Suppressor macrophage (primary cell): ENCODE measurements around the gene CLEC14A.

Experiments used
- DNase-seq, 4 experiments: peaks; one replicate each; pipeline ENCODE4 v3.0.0-alpha.2; 2020 to 2022
- total RNA-seq, 17 experiments: gene quantifications; one replicate each; lab custom pipeline; 2026; ENCODE audit warnings: mixed read lengths in 6 of 17, inconsistent platforms in 3 of 17; lab: John Stamatoyannopoulos, UW

Gene CLEC14A, protein sequence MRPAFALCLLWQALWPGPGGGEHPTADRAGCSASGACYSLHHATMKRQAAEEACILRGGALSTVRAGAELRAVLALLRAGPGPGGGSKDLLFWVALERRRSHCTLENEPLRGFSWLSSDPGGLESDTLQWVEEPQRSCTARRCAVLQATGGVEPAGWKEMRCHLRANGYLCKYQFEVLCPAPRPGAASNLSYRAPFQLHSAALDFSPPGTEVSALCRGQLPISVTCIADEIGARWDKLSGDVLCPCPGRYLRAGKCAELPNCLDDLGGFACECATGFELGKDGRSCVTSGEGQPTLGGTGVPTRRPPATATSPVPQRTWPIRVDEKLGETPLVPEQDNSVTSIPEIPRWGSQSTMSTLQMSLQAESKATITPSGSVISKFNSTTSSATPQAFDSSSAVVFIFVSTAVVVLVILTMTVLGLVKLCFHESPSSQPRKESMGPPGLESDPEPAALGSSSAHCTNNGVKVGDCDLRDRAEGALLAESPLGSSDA
- total RNA-seq: 0 to 0.44 (median 0) reads per million in 17 experiments

GRCh38 chr14:38255673-38256532 is at the start of gene CLEC14A:
Gene CLEC14A, minus strand, starts transcription at chr14:38256093. Its CDS starts 71 bp downstream, at chr14:38256022.
- DNase-seq: no peak

- DNase-seq: no peak
Observed at GRCh38 chr14:38302966-38303365, 47.1 kb upstream of the CLEC14A start.

DNA sequence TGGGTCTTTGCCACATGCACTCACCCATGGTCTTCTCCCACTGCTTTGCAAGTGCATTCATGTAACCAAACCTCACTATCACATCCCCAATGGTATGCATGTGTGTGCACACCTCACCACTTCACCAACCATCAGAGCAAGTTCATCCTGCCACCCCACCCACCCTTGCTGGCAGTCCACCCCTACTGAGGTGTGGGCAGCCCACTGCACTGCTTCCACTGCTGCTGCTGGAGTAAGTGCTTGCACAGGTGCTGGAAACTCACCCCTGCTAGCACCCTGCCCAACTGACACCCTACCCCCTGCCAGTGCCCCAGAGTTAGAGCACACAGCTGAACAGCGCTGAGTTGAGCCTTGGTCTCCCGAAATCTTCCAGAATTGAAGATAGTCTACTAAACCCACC is 46.1 kb upstream of the CLEC14A start:
- no peak for DNase-seq

DNA sequence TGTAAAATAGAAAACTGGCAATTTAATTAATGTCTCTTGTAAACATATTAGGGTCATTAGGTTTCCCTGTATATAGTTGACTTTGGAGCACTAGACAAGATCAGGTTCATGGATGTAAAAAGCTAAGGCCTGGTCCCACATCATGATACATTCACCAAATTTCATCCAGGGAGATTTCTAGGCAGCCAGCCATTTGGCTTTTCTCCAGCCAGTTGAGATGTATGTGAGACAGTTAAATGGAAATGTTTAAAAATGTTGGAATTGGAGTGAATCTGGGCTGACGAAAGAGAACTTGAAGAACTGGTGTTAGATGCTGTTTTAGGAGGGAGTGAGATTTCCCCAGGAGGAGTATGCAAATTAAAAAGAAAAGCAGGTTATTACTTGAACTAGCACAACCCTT is 41.8 kb upstream of the CLEC14A start:
- no peak for DNase-seq

- DNase-seq: no peak
Observed at GRCh38 chr14:38291681-38292467, 36.0 kb upstream of the CLEC14A start.

GRCh38 chr14:38290601-38291188 is 34.8 kb upstream of the CLEC14A start:
- no peak for DNase-seq

GRCh38 chr14:38286452-38286851 is 30.6 kb upstream of the CLEC14A start:
- DNase-seq: no peak

- no peak for DNase-seq
Observed at GRCh38 chr14:38285962-38286361, 30.1 kb upstream of the CLEC14A start.

DNA sequence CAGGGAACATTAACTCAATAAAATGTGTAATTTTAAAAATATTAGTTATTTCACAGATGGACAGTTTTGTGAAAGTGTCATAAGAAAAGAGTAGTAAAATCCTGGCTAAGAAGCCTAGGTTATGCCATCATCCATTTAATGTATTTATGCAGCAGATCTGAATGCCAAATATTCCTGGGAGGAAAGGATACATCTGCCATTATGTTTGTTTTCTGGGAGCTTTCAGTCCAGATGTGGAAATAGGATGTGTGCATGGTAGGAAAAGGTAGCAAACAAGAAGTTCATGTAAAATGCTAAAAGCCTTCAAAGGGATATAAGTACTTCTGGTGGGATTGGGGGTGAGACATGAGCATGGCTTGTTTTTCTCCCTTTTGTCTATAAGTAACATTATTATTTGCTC is 27.0 kb upstream of the CLEC14A start:
- DNase-seq: no peak

- DNase-seq: no peak
Observed at GRCh38 chr14:38280081-38280480, 24.2 kb upstream of the CLEC14A start.

DNA sequence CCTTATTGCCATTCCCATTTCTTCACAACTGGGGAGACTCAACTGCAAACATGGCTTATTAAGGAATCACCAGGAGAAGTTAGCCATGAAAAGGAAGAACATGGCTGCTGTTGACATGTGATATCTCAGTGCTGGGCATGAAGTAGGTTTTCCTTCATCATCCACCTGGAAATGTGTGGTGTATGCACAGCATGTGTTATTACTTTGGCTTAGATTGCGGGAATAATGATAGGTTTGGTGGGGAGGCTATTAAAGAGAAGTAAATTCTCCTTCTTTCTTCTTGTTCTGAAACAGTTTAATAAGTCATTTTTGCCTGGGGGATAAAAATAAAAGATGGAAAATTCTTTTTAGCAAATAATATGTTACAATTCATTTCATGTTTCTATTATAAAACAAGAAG is 23.7 kb upstream of the CLEC14A start:
- no peak for DNase-seq

DNA sequence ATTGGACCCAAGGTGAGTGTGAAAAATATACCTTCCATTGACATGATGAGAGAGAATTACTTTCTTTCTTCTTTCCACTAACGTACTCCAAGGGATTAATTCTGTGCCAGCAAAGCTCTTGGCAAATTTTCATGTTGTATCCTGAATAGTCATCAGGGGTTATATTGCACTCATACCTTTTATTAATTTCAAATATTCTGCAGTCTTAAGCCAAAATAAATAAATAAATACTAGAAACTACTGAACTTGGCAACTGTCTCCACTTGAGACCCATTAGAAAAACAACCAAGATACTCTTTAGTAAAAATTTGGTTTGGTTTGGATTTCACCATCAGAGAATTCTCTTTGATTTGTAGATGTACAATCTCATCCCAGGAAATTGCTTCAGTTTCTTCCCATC is 22.1 kb upstream of the CLEC14A start:
- DNase-seq: no peak

DNA sequence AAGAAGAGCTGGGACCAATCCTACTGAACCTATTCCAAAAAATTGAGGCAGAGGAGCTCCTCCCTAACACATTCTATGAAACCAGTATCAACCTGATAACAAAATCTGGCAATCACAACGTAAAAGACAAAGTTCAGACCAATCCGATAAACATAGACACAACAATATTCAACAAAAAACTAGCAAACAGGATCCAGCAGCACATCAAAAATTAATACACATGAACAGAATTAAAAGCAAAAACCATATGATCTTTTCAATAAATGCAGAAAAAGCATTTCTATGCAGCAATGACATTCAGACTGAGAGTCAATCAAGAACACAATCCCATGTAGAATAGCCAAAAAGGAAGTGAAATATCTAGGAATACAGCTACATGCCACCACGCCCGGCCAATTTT is 7.0 kb upstream of the CLEC14A start:
- DNase-seq: no peak

GRCh38 chr14:38261620-38262019 is 5.7 kb upstream of the CLEC14A start:
- DNase-seq: peak in 3 of 4 experiments; percentile 4 to 44 (median 38)

DNA sequence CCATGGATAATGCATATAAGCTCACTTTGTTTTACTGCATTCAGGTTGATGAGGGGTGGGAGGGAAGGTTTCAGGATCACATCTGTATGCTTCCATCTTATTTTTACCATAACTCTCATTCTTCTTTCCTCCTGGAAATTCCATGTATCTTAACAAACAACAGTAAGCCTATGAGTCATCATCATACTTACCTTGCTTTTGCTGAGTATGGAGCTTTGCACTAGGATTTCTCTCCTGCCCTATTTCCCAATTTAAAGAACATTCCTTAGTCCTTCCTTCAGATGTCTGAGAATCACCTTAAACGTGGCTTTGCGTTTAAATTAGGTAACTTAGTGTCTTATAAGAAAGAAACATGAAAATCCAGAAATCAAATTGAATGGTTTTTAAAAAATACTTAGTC is 1.6 kb upstream of the CLEC14A start:
- no peak for DNase-seq

- no peak for DNase-seq
Observed at GRCh38 chr14:38256533-38256840, 594 bp upstream of the CLEC14A start.

DNA sequence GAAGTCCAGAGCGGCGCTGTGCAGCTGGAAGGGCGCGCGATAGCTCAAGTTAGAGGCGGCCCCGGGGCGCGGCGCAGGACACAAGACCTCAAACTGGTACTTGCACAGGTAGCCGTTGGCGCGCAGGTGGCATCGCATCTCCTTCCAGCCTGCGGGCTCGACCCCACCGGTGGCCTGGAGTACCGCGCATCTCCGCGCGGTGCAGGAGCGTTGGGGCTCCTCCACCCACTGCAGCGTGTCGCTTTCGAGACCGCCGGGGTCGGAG is 553 bp downstream of the CLEC14A start:
- DNase-seq: no peak

DNA sequence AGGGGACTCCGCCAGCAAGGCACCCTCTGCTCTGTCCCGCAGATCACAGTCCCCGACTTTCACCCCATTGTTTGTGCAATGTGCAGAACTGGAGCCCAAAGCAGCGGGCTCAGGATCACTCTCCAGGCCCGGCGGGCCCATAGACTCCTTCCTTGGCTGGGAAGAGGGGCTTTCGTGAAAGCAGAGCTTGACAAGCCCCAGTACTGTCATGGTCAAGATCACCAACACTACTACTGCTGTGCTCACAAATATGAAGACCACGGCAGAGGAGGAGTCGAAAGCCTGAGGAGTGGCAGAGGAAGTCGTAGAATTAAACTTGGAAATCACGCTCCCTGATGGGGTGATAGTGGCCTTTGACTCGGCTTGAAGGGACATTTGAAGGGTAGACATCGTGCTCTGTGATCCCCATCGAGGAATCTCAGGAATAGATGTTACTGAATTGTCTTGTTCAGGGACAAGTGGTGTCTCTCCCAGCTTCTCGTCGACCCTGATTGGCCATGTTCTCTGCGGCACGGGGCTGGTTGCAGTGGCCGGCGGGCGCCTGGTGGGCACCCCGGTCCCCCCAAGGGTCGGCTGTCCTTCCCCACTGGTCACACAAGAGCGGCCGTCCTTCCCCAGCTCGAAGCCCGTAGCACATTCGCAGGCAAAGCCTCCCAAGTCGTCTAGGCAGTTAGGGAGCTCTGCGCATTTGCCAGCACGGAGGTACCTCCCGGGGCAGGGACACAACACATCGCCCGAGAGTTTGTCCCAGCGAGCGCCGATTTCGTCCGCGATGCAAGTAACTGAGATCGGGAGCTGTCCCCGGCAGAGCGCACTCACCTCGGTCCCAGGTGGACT is 1.1 kb downstream of the CLEC14A start:
- no peak for DNase-seq

DNA sequence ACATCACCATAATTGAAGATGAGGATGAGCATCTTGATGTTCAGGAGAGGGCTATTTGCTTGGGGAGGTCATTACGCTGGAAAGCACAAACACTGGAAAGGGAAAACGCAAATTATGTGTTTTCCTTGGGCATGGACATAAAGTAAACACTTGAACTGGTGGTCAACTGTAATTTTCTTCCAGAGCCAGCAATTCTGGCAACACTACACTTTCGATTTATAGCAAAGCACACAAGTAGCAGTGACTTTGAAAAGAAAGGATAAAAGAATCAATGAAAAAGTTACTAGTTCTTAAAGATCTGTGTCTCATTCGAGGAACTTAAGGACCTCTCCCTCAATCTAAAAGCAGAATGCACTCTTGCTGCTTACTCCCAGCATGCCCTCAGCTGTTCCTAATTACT is 2.2 kb downstream of the CLEC14A start:
- no peak for DNase-seq

DNA sequence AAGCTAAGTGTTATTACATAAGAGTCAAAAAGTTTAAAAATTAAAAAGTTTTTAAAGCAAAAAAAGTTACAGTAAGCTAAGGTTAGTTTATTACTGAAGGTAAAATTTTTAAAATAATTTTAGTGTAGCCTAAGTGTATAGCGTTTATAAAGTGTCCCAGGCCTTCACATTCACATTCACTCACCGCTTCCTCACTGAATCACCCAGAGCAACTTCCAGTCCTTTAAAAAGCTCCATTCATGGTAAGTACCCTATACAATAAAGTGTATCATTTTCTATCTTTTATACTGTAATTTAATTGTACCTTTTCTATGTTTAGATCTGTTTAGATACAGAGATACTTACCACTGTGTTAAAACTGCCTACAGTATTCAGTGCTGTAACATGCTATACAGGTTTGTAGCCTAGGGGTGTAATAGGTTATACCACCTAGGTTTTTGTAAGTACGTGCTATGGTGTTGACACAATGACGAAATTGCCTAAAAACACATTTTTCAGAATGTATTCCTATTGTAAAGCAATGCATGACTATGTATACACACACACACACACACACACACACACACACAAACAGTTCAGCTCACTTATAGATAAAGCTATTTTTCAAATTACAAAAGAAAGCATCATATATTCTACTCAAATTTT is 3.7 kb downstream of the CLEC14A start:
- DNase-seq: no peak

- no peak for DNase-seq
Observed at GRCh38 chr14:38250331-38250730, 5.6 kb downstream of the CLEC14A start.
